Parathyroid adenoma (tissue), 2 donors: Measurements from ENCODE around the gene CLP1.
"Not testable (repeated sequence)": the region's sequence is repeated elsewhere in the genome, so short reads cannot be mapped to it uniquely, and the experiment has no call there.

ENCODE experiments used
- H2AFZ ChIP-seq: fragments of 300-600 bp; sonication (generic); one replicate; pipeline ENCODE4 v1.7.0; 2017; ENCODE audit warnings: antibody characterized with exemption, mild to moderate bottlenecking
- H3K27ac ChIP-seq: fragments of 300-600 bp; sonication (generic); one replicate; pipeline ENCODE4 v1.7.0; 2017
- H3K27me3 ChIP-seq: fragments of 300-600 bp; sonication (generic); one replicate; pipeline ENCODE4 v1.7.0; 2017; ENCODE audit warnings: low read length; ENCODE audit not compliant: control insufficient read depth, insufficient read depth
- H3K36me3 ChIP-seq: fragments of 300-600 bp; sonication (generic); one replicate; pipeline ENCODE4 v1.7.0; 2017; ENCODE audit warnings: low read length; ENCODE audit not compliant: control insufficient read depth, insufficient read depth
- H3K4me1 ChIP-seq: fragments of 300-600 bp; sonication (generic); one replicate; pipeline ENCODE4 v1.7.0; 2017; ENCODE audit warnings: control low read depth
- H3K4me2 ChIP-seq: fragments of 300-600 bp; sonication (generic); one replicate; pipeline ENCODE4 v1.7.0; 2017; ENCODE audit warnings: low read length
- H3K4me3 ChIP-seq: fragments of 300-600 bp; sonication (generic); one replicate; pipeline ENCODE4 v1.7.0; 2017; ENCODE audit warnings: low read depth, low read length
- H3K79me2 ChIP-seq: fragments of 300-600 bp; sonication (generic); one replicate; pipeline ENCODE4 v1.7.0; 2017; ENCODE audit warnings: control low read depth
- H3K9ac ChIP-seq: fragments of 300-600 bp; sonication (generic); one replicate; pipeline ENCODE4 v1.7.0; 2017; ENCODE audit warnings: mild to moderate bottlenecking
- H3K9me3 ChIP-seq: fragments of 300-600 bp; sonication (generic); one replicate; pipeline ENCODE4 v1.7.0; 2017; ENCODE audit warnings: low read length; ENCODE audit not compliant: control insufficient read depth
- TF ChIP-seq, protein P1 (sequence below): fragments of 300-600 bp; sonication (generic); IDR thresholded peaks from one replicate; pipeline ENCODE4 v1.7.0; 2017; ENCODE audit warnings: antibody characterized with exemption, mild to moderate bottlenecking
- donor health status: primary hyperparathyroidism.

Gene CLP1

DNA sequence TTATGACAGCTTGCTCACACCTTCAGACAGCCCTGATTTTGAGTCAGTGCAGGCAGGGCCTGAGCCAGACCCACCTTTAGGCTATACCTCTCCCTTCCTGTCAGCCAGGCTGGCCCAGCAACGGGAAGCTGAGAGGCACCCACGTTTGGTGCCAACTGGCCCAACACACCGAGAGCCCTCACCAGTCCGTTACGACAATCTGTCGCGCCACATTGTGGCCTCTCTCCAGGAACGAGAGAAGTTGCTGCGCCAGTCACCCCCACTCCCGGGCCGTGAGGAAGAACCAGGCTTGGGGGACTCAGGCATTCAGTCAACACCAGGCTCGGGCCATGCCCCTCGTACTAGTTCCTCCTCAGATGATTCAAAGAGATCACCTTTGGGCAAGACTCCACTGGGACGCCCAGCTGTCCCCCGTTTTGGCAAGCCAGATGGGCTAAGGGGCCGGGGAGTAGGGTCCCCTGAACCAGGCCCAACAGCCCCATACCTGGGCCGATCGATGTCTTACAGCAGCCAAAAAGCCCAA lies 41.3 kb downstream of the CLP1 start:
- no peaks in the 10 kb centered on the region for H3K79me2 ChIP-seq
- no peak overlapping the region for H3K27ac ChIP-seq
- H2AFZ ChIP-seq: no peak overlapping the region
- H3K9me3 ChIP-seq: no peaks in the 10 kb centered on the region
- H3K9ac ChIP-seq: no peak overlapping the region
- H3K36me3 ChIP-seq: no peaks in the 10 kb centered on the region
- no peaks in the 10 kb centered on the region for H3K4me1 ChIP-seq
- H3K27me3 ChIP-seq: no peaks in the 10 kb centered on the region
- no peak overlapping the region for H3K4me2 ChIP-seq
- TF ChIP-seq, protein P1, sequence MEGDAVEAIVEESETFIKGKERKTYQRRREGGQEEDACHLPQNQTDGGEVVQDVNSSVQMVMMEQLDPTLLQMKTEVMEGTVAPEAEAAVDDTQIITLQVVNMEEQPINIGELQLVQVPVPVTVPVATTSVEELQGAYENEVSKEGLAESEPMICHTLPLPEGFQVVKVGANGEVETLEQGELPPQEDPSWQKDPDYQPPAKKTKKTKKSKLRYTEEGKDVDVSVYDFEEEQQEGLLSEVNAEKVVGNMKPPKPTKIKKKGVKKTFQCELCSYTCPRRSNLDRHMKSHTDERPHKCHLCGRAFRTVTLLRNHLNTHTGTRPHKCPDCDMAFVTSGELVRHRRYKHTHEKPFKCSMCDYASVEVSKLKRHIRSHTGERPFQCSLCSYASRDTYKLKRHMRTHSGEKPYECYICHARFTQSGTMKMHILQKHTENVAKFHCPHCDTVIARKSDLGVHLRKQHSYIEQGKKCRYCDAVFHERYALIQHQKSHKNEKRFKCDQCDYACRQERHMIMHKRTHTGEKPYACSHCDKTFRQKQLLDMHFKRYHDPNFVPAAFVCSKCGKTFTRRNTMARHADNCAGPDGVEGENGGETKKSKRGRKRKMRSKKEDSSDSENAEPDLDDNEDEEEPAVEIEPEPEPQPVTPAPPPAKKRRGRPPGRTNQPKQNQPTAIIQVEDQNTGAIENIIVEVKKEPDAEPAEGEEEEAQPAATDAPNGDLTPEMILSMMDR: no peak
- H3K4me3 ChIP-seq: no peak overlapping the region

DNA sequence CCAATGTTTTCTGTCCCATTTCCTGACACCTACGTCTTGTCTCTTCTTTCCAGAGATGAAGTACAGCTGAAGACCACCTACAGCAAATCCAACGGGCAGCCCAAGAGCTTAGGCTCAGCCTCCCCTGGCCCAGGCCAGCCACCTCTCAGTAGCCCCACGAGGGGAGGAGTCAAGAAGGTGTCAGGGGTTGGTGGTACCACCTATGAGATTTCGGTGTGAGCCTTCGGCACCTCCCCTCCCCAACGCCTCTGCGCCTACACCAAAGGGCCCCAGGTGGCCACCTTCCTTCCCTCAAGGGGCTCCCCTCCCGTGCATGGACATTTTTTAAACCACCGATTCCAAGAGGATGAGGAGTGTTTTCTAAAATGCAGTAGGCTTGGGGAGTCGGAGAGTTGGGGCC lies 42.3 kb downstream of the CLP1 start:
- Histone ChIP-seq H3K27ac (no peak overlapping the region), H3K4me1 (no peaks in the 10 kb centered on the region), H3K79me2 (no peaks in the 10 kb centered on the region), H3K27me3 (no peaks in the 10 kb centered on the region), H3K4me3 (no peak overlapping the region), H3K4me2 (no peak overlapping the region), H3K9ac (no peak overlapping the region), H3K9me3 (no peaks in the 10 kb centered on the region), H2AFZ (no peak overlapping the region), H3K36me3 (no peaks in the 10 kb centered on the region)
- TF ChIP-seq, protein P1: no peak

DNA sequence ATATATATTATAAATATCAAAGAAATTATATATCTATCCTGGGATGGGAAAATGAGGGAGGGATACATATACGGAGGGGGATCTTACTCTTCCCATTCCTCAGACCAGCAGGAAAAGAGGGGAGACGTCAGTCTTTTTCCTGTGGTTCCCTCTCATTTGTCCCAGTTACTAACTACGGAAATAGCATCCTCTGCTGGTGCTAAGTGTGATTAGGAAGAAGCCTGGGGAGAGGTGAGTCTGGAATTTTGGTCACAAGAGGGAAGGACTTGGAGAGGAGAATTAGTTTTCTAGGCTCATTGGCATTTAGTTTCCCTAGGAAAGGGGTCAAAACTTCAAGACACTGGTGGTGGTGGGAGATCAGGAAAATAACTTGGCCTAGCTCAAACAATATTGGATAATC lies 42.9 kb downstream of the CLP1 start:
- H2AFZ ChIP-seq: no peak overlapping the region
- no peak overlapping the region for H3K27ac ChIP-seq
- no peaks in the 10 kb centered on the region for H3K4me1 ChIP-seq
- TF ChIP-seq, protein P1: no peak
- H3K9me3 ChIP-seq: no peaks in the 10 kb centered on the region
- no peak overlapping the region for H3K4me2 ChIP-seq
- H3K79me2 ChIP-seq: no peaks in the 10 kb centered on the region
- H3K27me3 ChIP-seq: no peaks in the 10 kb centered on the region
- H3K4me3 ChIP-seq: no peak overlapping the region
- no peaks in the 10 kb centered on the region for H3K36me3 ChIP-seq
- no peak overlapping the region for H3K9ac ChIP-seq

DNA sequence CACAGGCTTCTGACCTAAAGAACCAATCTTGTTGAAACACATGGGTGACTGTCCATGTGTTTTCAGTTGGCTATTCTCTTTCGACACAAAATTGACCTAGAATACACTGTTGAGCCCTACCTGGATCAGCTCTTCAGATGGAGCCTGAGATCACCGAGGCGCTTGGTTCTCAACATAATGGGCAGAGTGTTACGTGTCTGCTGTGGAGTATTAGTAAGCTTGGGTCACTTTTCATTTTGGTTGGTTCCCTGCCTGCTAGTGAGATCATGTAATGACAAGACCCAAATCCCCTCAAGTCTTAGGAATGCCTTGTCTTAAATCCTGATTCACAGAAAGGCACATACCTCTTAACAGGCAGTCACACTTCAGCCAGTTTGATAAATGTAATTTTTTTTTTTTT lies 45.8 kb downstream of the CLP1 start:
- no peaks in the 10 kb centered on the region for H3K36me3 ChIP-seq

DNA sequence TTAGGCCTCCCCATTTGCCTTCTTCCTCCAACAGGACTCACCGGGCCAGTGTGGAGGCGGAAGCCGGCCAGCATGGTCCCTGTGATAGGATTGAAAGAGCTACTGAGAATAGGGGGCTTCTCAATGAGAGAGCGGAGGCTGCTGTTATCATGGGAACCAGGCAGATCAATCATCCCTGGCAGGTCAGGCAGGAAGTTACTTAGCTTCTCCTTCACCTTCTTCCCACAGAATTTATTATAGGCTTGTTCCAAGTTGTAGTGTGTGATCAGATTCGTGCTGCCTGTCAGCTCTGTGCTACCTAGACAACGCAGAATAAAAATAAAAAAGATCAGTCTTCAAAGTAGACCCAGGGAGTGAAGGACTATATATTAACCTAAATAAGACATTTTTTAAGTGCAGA lies 47.4 kb downstream of the CLP1 start:
- Histone ChIP-seq H3K4me2 (no peak overlapping the region), H3K9me3 (no peaks in the 10 kb centered on the region), H3K4me1 (no peaks in the 10 kb centered on the region), H3K9ac (no peak overlapping the region), H3K27me3 (no peaks in the 10 kb centered on the region), H3K36me3 (no peaks in the 10 kb centered on the region), H3K4me3 (no peak overlapping the region), H2AFZ (no peak overlapping the region), H3K27ac (no peak overlapping the region), H3K79me2 (no peaks in the 10 kb centered on the region)
- TF ChIP-seq, protein P1: no peak

More for the DNA sequence above, 45.8 kb downstream of the CLP1 start:
- H3K4me3 ChIP-seq: no peak overlapping the region
- H3K4me1 ChIP-seq: no peaks in the 10 kb centered on the region
- H3K27ac ChIP-seq: no peak overlapping the region
- H3K4me2 ChIP-seq: no peak overlapping the region
- no peaks in the 10 kb centered on the region for H3K9me3 ChIP-seq
- H3K9ac ChIP-seq: no peak overlapping the region
- no peak overlapping the region for H2AFZ ChIP-seq
- H3K79me2 ChIP-seq: no peaks in the 10 kb centered on the region
- TF ChIP-seq, protein P1: no peak
- no peaks in the 10 kb centered on the region for H3K27me3 ChIP-seq

DNA sequence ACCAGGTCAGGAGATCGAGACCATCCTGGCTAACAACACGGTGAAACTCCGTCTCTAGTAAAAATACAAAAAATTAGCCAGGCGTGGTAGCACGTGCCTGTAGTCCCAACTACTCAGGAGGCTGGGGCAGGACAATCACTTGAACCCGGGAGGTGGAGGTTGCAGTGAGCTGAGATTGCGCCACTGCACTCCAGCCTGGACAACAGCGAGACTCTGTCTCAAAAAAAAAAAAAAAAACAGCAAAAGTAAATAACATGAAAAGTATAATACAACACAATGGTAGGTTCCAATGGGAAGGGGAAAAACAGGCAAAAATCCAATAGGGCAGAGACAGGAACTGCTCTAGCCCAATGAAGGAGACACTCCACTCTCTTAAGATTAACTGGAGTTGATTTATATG lies 47.9 kb downstream of the CLP1 start:
- not testable (repeated sequence) for H3K9me3 ChIP-seq, H3K4me2 ChIP-seq, H3K4me3 ChIP-seq, H3K36me3 ChIP-seq, H3K27me3 ChIP-seq, H3K9ac ChIP-seq, H2AFZ ChIP-seq, H3K79me2 ChIP-seq, H3K27ac ChIP-seq, H3K4me1 ChIP-seq
